GM15510 (cell line): ENCODE data around the gene SMAD7.

ENCODE experiments used
- POLR2A ChIP-seq: IDR thresholded peaks from 3 replicates; pipeline ENCODE4 v1.6.1; 2011; ENCODE audit warnings: borderline replicate concordance; ENCODE audit not compliant: insufficient read length; ENCODE audit errors: extremely low read depth

The SMAD7 gene

GRCh38 chr18:48929212-48929612 is 21.6 kb downstream of the SMAD7 start:
- TF ChIP-seq POLR2A = no peak

GRCh38 chr18:48928787-48929186 is 22.0 kb downstream of the SMAD7 start:
- TF ChIP-seq POLR2A = peak; percentile 41

- peak; percentile 23 for TF ChIP-seq POLR2A
These were observed 23.3 kb downstream of the SMAD7 start for GRCh38 chr18:48927286-48928080.

- no peak for TF ChIP-seq POLR2A
These were observed 24.3 kb downstream of the SMAD7 start for GRCh38 chr18:48926420-48926857.

GRCh38 chr18:48925491-48925780 is 25.3 kb downstream of the SMAD7 start:
- no peak for TF ChIP-seq POLR2A

- no peak for TF ChIP-seq POLR2A
These were observed 25.9 kb downstream of the SMAD7 start for GRCh38 chr18:48924630-48925490.

GRCh38 chr18:48923746-48924629 is 26.8 kb downstream of the SMAD7 start:
- TF ChIP-seq POLR2A = no peak

- no peak for TF ChIP-seq POLR2A
These were observed 27.7 kb downstream of the SMAD7 start for GRCh38 chr18:48922801-48923730.

GRCh38 chr18:48922226-48922800 is 28.5 kb downstream of the SMAD7 start:
- no peak for TF ChIP-seq POLR2A

GRCh38 chr18:48921305-48922225 is 29.2 kb downstream of the SMAD7 start:
- TF ChIP-seq POLR2A = no peak

- no peak for TF ChIP-seq POLR2A
These were observed 30.2 kb downstream of the SMAD7 start for GRCh38 chr18:48920408-48921038.

GRCh38 chr18:48919547-48919946 is 31.2 kb downstream of the SMAD7 start:
- no peak for TF ChIP-seq POLR2A
